Endothelial cell of umbilical vein (primary cell): ENCODE results near the gene SDC3. TPM values are rescaled to one million over a fixed set of nuclear protein-coding genes. Genes with fewer than 3 reads are reported as not detected.
A peak's percentile ranks its signal among the peaks of the same experiment; 100 is the strongest.

Source experiments
- BruUV-seq: library from RNA; stranded (reverse); fragments of 400-500 nt; replicated peaks from 2 replicates; lab custom pipeline; 2021; lab: Mats Ljungman, UMichigan
- CTCF ChIA-PET: fragments of 300-600, 350-600 bp; sonication (Branson Sonifier 250); formaldehyde crosslinking; loops from one replicate; lab custom pipeline; 2021; ENCODE audit warnings: antibody characterized with exemption, inconsistent platforms; lab: Charles Lee
- POLR2A ChIA-PET: fragments of 300-600, 350-600 bp; sonication (Branson Sonifier 250); formaldehyde crosslinking; loops from one replicate; lab custom pipeline; 2021; ENCODE audit warnings: antibody characterized with exemption, inconsistent platforms; lab: Charles Lee
- DNase-seq: peaks from one replicate; pipeline ENCODE4 v3.0.0-alpha.2; 2011; ENCODE audit warnings: low read depth, low spot score
- FAIRE-seq: peaks from 2 replicates; lab custom pipeline; 2011; peaks lifted over from hg19 to GRCh38; lab: Jason Lieb, UNC
- H2AFZ ChIP-seq: 2 replicates; pipeline ENCODE4 v1.6.0; 2012; ENCODE audit warnings: low read depth, low read length, control low read depth, inconsistent platforms
- H3K27ac ChIP-seq: 2 replicates; pipeline ENCODE4 v1.5.1; 2011; ENCODE audit warnings: low read depth, mild to moderate bottlenecking, control low read depth, low read length, moderate library complexity; ENCODE audit not compliant: insufficient read depth
- H3K27me3 ChIP-seq, 2 experiments: 2 replicates each; pipeline versions ENCODE4 v1.6.0 to v1.6.1; 2011; ENCODE audit warnings: low read length in 2 of 2, mixed read lengths in 1 of 2; ENCODE audit not compliant: control insufficient read depth in 2 of 2, insufficient read depth in 2 of 2
- H3K36me3 ChIP-seq, 2 experiments: 2 replicates in 1 of 2; 3 replicates in 1 of 2; pipeline ENCODE4 v1.5.1; 2011; ENCODE audit warnings: low read length in 2 of 2, mild to moderate bottlenecking in 1 of 2, moderate library complexity in 1 of 2; ENCODE audit not compliant: control insufficient read depth in 2 of 2, insufficient read depth in 2 of 2; ENCODE audit errors: extremely low read depth in 1 of 2
- H3K4me1 ChIP-seq: 3 replicates; pipeline ENCODE4 v1.5.1; 2011; ENCODE audit warnings: mild to moderate bottlenecking, low read length; ENCODE audit not compliant: control insufficient read depth, insufficient read depth; ENCODE audit errors: extremely low read depth
- H3K4me2 ChIP-seq: 2 replicates; pipeline ENCODE4 v1.6.1; 2011; ENCODE audit warnings: low read length, control low read depth, mixed read lengths; ENCODE audit not compliant: insufficient read depth
- H3K4me3 ChIP-seq, 3 experiments: fragments of 200-600 bp in 1 of 3; sonication (generic), shearing (Covaris generic) in 1 of 3; replicated peaks in 1 of 3; 2 replicates each; pipeline ENCODE4 v1.5.1; 2011 to 2016; ENCODE audit warnings: control low read depth in 3 of 3, low read length in 3 of 3, mild to moderate bottlenecking in 2 of 3, inconsistent platforms in 1 of 3, low read depth in 1 of 3, moderate library complexity in 1 of 3; ENCODE audit not compliant: insufficient read depth in 1 of 3
- H3K79me2 ChIP-seq: 2 replicates; pipeline ENCODE4 v1.6.0; 2012; ENCODE audit warnings: low read length, inconsistent platforms; ENCODE audit not compliant: control insufficient read depth, insufficient read depth
- H3K9ac ChIP-seq: replicated peaks from 2 replicates; pipeline ENCODE3; 2011; ENCODE audit warnings: low read length, control low read depth; ENCODE audit not compliant: insufficient read depth; ENCODE audit errors: extremely low read depth
- H3K9me1 ChIP-seq: replicated peaks from 3 replicates; pipeline ENCODE4 v1.6.0; 2011; ENCODE audit warnings: mild to moderate bottlenecking, low read length; ENCODE audit not compliant: control insufficient read depth, insufficient read depth; ENCODE audit errors: extremely low read depth
- H3K9me3 ChIP-seq: replicated peaks from 2 replicates; pipeline ENCODE4 v1.5.1; 2012; ENCODE audit warnings: low read length, inconsistent platforms; ENCODE audit not compliant: control insufficient read depth, insufficient read depth
- H4K20me1 ChIP-seq: replicated peaks from 2 replicates; pipeline ENCODE3; 2011; ENCODE audit warnings: mild to moderate bottlenecking, low read length; ENCODE audit not compliant: control insufficient read depth, insufficient read depth; ENCODE audit errors: extremely low read depth
- EZH2 ChIP-seq: IDR thresholded peaks from 2 replicates; pipeline ENCODE4 v1.6.1; 2012; ENCODE audit warnings: borderline replicate concordance, low read depth, mild to moderate bottlenecking, moderate library complexity, low read length, inconsistent platforms; ENCODE audit not compliant: severe bottlenecking
- FOS ChIP-seq: IDR thresholded peaks from 2 replicates; pipeline ENCODE4 v1.6.1; 2011; ENCODE audit warnings: mild to moderate bottlenecking, low read length, moderate library complexity, borderline replicate concordance; ENCODE audit not compliant: insufficient read depth
- GATA2 ChIP-seq: IDR thresholded peaks from 2 replicates; pipeline ENCODE4 v1.7.0; 2011; ENCODE audit warnings: low read depth, mild to moderate bottlenecking, moderate library complexity, mixed read lengths, low read length; ENCODE audit not compliant: insufficient read length, insufficient read depth
- JUN ChIP-seq: IDR thresholded peaks from 2 replicates; pipeline ENCODE4 v1.6.1; 2011; ENCODE audit warnings: borderline replicate concordance, low read depth; ENCODE audit not compliant: insufficient read length, insufficient read depth
- MYC ChIP-seq: IDR thresholded peaks from one replicate; pipeline ENCODE4 v1.6.1; 2011; ENCODE audit warnings: mild to moderate bottlenecking, low read depth, low read length
- POLR2A ChIP-seq: IDR thresholded peaks from 2 replicates; pipeline ENCODE4 v1.6.1; 2012; ENCODE audit warnings: low read depth, mild to moderate bottlenecking, control low read depth, low read length
- POLR2AphosphoS5 ChIP-seq: IDR thresholded peaks from 2 replicates; pipeline ENCODE4 v1.6.1; 2012; ENCODE audit warnings: low read depth, mild to moderate bottlenecking, control low read depth, low read length, moderate library complexity; ENCODE audit not compliant: insufficient read depth
- dilution Hi-C: fragments of 300-500 bp; cut with MboI; formaldehyde crosslinking; loops from one replicate; pipeline ENCODE4 v1.15.0; 2019; ENCODE audit warnings: low sequenced_read_pairs; ENCODE audit not compliant: extremely low pct_ligation_motif_present
- intact Hi-C: fragments of 100-400 bp; cut with micrococcal nuclease; formaldehyde crosslinking; loops from one replicate; pipeline ENCODE4 v1.10.0; 2022
- polyA plus RNA-seq, 4 experiments: library from polyadenylated mRNA; depleted of rRNA in 3 of 4; stranded (reverse) in 3 of 4; unstranded in 1 of 4; fragments of >200 nt; gene quantifications; 2 replicates each; pipeline versions ENCODE4 v1.2.1 to v1.2.3, GENCODE V29; 2011 to 2012; ENCODE audit warnings: missing spikeins in 1 of 4
- total RNA-seq: library from RNA; stranded (reverse); gene quantifications from 2 replicates; pipeline ENCODE4 v1.2.3, GENCODE V29; 2021
- TF ChIP-seq, protein P1 (sequence below): IDR thresholded peaks from 2 replicates; pipeline ENCODE4 v1.6.1; 2011; ENCODE audit not compliant: insufficient read depth, insufficient read length

SDC3 gene
- total and polyA plus RNA-seq, 2 donors (not counting 3 experiments of a cell fraction or from before 2014, with no cell fraction given) = 7.1 to 25.9 TPM

DNA sequence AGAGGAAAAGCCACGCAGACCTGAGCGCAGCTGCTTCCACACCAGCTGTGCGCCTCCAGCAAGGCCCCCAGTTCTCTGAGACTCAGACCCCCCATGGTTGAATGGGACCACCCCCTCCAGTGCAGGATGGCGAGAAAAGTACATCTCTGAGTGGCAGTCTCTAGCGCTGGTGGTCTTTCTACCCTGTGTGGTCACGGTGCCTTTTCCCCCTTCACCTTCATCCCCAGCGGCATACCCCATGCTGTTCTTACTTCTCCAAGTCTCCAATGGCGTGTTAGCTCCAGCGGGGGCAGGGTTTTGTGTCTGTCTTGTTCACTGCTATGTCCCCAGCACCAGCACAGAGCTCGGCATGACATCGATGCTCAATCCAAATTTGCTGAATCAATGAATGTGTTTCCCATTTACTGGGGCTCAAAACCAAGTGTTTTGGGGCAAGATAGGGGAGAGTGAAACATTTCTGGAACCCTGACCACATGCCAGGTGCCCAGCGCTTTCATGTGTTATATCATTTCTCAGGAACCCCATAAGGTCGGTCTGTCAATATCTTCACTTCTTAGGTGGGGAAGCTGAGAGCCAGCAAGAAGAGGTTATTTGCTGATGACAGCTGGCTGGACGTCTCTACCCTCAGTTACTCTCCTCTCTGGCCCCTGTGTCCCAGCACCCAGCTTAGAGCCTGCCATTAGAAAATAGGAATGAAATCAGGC, 959 bp upstream of the SDC3 start:
- dilution Hi-C loops = loop anchor here (25.0 kb wide), 1 partner anchor 97 kb away; no protein-coding TSS in a partner anchor
- no peak overlapping the region for H2AFZ ChIP-seq
- H3K4me3 ChIP-seq = no peak overlapping the region
- H3K9me1 ChIP-seq = no peaks in the 10 kb centered on the region
- H3K36me3 ChIP-seq = no peaks in the 10 kb centered on the region
- intact Hi-C loops = no loop called here
- no peaks in the 10 kb centered on the region for H3K79me2 ChIP-seq
- FAIRE-seq (peak; percentile 4), DNase-seq (no peak)
- CTCF ChIA-PET = interaction anchor here (0.7 to 8.1 kb wide), 10 partner anchors 27 to 190 kb away, joined by 3 to 528 read pairs (median 5); no protein-coding TSS in a partner anchor
- TF ChIP-seq POLR2AphosphoS5 (no peak), JUN (no peak)
- no peak overlapping the region for H3K27ac ChIP-seq
- no peaks in the 10 kb centered on the region for H4K20me1 ChIP-seq
- H3K4me2 ChIP-seq = peak overlapping the region; percentile 57
- no peaks in the 10 kb centered on the region for H3K27me3 ChIP-seq
- H3K9me3 ChIP-seq = no peaks in the 10 kb centered on the region
- H3K4me1 ChIP-seq = peaks cover 6% of the 10 kb centered on the region
- POLR2A ChIA-PET = no interaction called here
- H3K9ac ChIP-seq = no peak overlapping the region
- BruUV-seq = no TSS peak

DNA sequence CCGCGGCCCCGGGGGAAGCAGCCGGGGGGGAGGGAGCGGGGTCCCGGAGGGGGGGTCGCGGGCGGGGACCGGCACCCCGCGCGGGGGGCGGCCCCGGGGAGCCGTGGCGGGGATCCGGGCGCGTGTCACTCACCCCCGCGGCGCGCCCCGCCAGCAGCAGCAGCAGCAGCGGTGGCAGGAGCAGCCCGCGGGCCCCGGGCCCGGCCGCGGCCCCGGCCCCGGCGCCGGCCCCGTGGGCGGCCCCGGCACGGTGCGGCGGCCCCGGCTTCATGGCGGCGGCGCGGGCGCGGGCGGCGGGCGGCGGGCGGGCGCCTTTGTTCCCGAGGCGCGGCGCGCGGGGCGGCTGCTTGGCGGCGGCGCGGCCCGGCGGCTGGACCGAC, 252 bp downstream of the SDC3 start:
- no peaks in the 10 kb centered on the region for H3K9me3 ChIP-seq
- TF ChIP-seq POLR2AphosphoS5 (no peak), JUN (no peak), MYC (no peak), EZH2 (no peak), POLR2A (no peak), GATA2 (no peak), FOS (no peak)
- TF ChIP-seq, protein P1, sequence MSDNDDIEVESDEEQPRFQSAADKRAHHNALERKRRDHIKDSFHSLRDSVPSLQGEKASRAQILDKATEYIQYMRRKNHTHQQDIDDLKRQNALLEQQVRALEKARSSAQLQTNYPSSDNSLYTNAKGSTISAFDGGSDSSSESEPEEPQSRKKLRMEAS = no peak
- intact Hi-C loops = no loop called here
- H3K27me3 ChIP-seq = no peaks in the 10 kb centered on the region
- no peaks in the 10 kb centered on the region for H3K36me3 ChIP-seq
- DNase-seq = no peak
- no TSS peak for BruUV-seq
- CTCF ChIA-PET = interaction anchor here (1.6 to 8.1 kb wide), 3 partner anchors 67 to 130 kb away, joined by 3 to 528 read pairs (median 66); no protein-coding TSS in a partner anchor
- H2AFZ ChIP-seq = no peak overlapping the region
- dilution Hi-C loops = loop anchor here (25.0 kb wide), 1 partner anchor 96 kb away; no protein-coding TSS in a partner anchor
- no peaks in the 10 kb centered on the region for H4K20me1 ChIP-seq
- H3K79me2 ChIP-seq = no peaks in the 10 kb centered on the region
- H3K4me2 ChIP-seq = no peak overlapping the region
- POLR2A ChIA-PET = no interaction called here
- H3K4me3 ChIP-seq = peak overlapping the region in 1 of 3 experiments; percentile 25
- H3K9ac ChIP-seq = no peak overlapping the region
- no peaks in the 10 kb centered on the region for H3K9me1 ChIP-seq
- no peak for FAIRE-seq
- peaks cover 6% of the 10 kb centered on the region for H3K4me1 ChIP-seq
- H3K27ac ChIP-seq = no peak overlapping the region
